GM18511 (cell line): ENCODE results near the gene OSGEP.
"Not testable (repeated sequence)": the region's sequence is repeated elsewhere in the genome, so short reads cannot be mapped to it uniquely, and the experiment has no call there.

ENCODE experiments used
- ATAC-seq: cut with Tn5 transposase; IDR thresholded peaks from one replicate; pipeline ENCODE4 v1.9.1; 2021; ENCODE audit warnings: mild to moderate bottlenecking, moderate library complexity; ENCODE audit not compliant: unreplicated experiment

OSGEP gene

DNA sequence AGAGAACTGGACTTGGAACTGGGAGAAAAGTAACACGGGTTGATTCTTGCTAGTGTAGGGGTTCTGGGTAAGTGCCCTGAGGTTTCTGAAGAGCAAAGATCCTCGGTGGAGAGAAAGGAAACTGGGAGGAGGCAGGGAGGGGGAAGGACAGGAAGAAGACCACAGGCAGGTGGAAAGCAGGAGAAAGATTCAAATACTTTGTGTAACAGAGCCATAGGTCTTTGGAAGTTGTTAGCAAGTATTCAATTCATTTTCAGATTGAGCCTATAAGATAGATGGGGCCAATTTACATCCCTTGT is 15.9 kb upstream of the OSGEP start:
- no peak for ATAC-seq

DNA sequence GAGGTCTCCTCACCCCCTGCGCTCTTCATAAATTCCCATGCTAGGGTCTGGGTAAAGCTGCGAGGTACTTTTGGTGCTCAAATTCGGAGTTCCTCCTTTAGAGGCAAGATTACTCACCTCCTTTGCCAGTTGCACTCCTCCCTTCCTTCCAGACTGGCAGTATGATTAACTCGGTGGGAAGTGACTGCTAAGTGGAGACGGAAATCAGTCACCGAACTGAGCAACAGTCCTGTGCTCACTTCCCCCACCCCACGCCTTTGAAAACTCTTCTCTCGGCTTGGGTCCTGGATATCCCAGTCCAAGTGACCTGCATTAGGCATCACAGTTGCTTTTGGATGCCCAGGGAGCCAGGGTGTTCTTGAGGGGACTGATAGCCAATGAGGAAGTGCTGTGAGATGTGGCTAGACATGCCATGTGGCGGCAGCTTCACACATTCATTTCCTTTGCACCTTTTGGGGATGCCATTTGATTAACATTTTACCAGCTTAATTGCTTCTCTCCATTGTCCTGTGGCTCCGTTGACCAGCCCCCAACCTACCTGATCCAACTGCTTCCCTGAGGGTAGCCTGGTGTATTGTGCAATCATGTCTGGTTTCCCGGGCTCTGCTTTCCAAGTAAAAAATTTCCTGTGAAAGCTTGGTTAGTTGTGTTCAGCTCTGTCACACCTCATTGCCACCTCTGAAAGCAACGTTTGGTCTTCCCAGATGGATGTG is 15.4 kb upstream of the OSGEP start:
- peak; percentile 38 for ATAC-seq

DNA sequence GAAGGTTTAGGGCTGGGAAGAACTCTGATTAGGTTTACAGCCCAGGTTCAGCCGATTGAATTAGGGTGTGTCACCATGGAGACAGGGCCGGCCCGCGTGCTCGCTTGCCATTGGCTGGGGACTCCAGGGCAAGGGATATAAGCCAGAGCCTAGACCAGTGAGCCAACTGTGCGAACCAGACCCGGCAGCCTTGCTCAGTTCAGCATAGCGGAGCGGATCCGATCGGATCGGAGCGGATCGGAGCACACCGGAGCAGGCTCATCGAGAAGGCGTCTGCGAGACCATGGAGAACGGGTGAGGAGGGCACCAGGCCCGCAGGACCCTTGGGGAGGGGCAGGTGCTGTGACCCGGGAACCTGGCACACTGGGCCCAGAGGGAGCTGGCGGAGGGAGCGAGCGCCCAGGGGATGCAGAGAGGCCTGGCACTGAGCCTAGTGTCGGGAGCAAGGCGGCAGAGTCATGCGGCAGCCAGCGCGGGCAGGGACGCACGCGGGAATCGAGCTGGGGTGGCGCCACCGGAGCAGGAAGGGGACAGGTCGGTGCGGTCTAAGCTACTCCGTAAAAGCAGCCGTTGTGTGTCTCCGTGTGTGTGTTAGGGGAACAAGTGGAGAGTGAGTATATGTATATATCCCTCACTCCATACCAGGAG is 14.8 kb upstream of the OSGEP start, which contains the start of gene PNP:
Gene PNP (plus strand): TSS at position 165 of the 648 bp plus-strand sequence. CDS start 119 bp downstream, at position 284.
- ATAC-seq: peak; percentile 97

DNA sequence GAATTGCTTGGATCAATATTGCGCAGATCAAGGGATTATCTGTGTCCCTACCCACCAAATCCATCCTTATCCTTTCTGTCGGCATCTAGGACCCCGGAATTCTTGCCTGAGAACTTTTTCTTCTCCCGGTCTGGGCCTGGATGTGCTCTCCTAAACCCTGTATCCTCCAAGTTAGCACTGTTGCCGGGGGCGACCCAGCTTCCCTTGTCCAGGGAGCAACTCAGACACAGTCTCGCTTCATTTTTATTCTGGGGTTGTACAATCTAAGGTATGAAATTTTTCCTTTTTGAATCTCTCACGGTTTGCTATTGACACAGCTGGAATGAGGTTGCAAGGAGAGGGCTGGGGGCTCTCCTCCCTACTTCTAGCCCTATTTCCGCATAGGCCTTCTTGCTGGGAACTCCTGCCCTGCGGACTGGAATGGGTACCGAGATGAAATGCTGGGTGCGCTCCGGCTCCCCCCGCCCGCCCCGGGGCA is 14.2 kb upstream of the OSGEP start:
- peak; percentile 10 for ATAC-seq

DNA sequence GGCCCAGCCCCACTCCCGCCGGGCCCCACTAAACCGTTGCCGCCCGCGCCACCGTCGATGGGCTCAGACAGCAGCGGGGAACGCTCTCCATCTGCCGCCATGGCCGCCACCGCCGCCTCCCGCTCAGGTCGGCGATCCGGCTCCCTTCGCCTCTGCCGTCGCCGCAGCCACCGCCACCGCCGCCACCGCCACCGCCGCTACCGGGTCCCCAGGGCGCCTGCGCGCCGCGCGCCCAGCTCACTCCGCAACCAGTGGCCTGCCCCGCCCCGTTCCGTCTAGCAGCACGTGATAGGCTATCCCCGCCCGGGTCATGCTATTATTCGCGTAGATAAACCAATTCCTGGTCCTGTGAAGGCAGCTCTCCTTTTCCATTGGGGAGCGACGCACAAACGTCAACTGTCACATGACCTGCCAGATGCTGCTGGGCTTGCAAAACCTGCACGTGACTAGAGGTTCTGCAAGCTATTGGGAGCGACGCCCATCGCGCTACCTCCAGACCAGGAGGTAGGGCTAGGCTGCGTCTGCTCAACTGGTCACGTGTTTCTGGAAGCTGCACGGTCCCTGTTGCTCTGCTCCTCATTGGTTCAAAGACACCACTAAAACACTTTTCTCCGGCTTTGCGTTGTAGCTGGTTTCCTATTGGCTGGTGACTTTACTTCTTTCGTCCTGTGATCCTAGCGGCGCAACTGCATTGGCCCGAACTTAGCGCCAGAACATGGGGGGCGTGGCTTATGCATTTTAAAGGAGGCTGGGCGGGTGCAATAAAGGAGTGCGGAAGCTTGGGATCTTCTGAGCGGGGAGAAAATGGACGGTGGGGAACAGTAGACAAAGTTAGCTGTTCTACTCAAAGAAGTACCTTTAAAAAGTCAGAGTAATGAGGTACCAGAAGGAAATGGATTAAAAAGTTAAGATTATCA is 6.9 kb upstream of the OSGEP start, which contains the start of gene PIP4P1:
Gene PIP4P1 (minus strand): TSS at position 210 of the 917 bp plus-strand sequence. CDS start 109 bp downstream, at position 101.
- peak; percentile 95 for ATAC-seq

DNA sequence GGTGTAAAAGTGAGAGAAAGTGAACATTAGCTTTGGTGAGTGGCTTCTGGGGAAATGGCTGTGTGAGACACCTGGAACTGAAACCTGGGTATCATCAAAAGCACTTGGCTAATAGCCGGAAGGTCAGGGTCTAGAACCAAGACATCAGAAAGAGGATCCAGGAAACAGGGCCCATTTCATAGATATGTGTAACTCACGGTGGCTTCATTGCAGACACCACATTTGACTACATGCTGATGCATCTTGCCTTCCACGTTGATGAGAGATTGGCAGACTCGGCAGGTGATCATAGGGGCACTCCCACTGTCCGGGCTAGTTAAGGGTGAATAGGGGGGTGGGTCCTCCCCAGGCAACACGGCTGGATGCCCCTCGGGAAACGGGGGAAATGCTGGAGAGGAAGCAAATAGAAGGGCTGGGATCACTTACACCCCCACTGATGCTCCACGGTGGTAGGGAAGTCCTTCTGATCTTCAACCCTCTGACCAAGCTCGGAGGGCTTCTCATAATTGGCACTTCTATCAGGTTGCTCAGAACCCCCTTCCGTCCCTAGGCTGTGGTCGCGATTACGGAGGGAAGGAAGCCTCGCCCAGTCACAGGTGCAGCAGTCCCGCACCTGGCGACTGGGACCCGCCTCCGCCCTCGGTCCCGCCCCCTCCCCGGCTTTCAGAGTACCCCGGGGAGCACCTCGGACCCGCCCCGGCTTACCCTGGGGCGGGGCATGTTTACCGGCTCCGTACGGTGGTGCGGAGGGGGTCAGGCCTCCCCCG is 6.0 kb upstream of the OSGEP start:
- peak; percentile 12 for ATAC-seq

DNA sequence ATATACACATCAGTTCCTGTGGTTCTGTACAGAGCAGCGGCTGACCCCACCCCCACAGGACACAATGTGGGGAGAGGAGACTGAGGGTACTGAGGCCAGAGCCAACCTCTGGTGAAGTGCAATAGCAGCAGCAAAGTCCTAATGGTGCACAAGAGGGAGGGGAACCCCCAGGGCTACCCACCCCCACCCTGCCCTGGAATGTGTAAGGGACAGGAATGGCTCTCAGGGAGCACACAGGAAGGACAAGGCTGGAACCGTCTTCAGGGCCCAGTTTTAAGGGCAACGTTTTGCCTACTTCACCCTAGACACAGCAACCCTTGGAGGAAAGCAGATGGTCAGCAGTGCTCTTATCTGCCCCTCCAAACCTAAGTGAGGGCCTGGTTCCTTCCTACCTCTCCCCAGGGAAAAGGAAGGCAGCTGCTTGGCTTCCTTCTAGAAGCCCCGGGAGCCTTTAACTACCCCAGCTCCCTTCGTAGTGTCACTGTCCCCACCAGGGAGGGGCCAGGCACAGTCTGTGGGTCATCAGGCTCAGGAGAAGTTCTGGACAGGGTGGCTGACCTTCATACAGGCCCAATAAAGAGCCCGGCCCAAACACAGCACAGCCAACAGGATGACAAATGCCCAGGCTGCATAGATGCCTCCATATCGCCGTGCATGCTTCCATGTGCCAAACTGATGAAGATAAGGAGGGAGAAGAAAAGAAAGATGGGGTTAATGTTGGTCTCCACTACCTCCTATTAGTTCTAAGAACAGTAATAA is 3.6 kb upstream of the OSGEP start:
- no peak for ATAC-seq

DNA sequence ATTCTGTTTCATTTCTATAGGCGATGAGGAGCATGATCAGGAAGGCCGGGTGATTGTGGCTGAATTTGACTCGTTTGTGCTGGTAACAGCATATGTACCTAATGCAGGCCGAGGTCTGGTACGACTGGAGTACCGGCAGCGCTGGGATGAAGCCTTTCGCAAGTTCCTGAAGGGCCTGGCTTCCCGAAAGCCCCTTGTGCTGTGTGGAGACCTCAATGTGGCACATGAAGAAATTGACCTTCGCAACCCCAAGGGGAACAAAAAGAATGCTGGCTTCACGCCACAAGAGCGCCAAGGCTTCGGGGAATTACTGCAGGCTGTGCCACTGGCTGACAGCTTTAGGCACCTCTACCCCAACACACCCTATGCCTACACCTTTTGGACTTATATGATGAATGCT is 2.4 kb upstream of the OSGEP start:
- ATAC-seq: no peak

DNA sequence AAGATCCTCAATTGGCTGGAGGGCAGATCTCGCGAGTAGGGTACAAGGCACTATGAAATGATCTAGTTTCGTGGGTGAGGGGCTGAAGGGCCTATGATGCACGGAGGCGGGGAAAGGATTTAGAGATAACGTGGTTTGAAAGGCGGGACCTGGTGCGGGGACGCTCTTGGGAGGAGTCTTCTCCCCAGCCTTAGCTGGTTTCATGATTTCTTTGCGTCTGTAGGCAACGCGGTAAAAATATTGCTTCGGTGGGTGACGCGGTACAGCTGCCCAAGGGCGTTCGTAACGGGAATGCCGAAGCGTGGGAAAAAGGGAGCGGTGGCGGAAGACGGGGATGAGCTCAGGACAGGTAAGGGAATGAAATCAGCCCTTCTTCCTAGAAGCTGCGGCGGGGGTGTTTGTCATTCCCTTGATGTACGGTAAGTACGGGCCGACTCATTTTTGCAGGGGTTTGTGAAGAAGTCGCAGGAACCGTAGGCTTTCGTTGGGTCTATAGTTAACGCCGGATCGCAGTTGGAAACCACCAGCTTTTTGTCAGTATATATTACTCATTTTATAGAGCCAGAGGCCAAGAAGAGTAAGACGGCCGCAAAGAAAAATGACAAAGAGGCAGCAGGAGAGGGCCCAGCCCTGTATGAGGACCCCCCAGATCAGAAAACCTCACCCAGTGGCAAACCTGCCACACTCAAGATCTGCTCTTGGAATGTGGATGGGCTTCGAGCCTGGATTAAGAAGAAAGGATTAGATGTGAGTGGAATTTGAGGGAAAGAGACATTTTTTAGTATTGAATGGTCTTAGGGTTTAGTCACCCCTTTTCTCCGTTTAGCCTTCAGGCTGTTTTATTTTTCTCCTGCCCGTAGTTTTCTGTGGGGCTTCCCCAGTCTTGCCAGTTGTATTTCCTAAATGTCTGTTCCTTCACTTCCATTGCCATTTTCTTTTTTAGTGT is 1.0 kb upstream of the OSGEP start:
- ATAC-seq: peak; percentile 58

DNA sequence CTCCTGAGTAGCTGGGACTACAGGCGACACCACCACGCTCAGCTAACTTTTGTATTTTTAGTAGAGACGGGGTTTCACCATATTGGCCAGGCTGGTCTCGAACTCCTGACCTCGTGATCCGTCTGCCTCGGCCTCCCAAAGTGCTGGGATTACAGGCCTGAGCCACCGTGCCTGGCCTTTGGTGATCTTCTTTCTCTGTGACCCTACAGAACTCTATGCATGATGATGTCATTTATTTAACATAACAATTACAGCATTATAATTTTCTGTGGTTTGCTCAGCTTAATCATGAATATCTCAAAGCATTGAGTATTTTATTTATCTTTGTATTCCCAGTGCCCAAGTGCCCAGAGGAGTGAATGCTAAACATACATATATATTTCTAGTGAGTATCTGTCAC is 1.8 kb downstream of the OSGEP start:
- ATAC-seq: not testable (repeated sequence)

DNA sequence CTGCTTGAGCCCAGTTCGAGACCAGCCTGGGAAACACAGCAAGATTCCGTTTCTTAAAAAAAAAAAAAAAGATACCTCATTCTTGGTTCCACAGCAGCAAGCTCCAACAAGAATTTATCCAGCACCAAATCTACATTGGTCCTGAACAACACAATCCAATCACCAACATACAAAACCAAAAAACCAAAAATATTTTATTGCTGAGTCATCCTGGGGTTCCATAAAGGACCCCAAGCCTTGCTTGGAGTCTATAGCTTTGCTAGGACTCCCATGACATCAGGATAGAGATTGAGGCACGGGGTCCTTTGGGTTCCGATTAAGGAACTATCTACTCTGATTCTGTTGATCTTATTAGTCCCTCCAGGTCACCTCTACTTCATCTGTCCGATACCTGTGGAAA is 7.7 kb downstream of the OSGEP start:
- ATAC-seq: no peak

DNA sequence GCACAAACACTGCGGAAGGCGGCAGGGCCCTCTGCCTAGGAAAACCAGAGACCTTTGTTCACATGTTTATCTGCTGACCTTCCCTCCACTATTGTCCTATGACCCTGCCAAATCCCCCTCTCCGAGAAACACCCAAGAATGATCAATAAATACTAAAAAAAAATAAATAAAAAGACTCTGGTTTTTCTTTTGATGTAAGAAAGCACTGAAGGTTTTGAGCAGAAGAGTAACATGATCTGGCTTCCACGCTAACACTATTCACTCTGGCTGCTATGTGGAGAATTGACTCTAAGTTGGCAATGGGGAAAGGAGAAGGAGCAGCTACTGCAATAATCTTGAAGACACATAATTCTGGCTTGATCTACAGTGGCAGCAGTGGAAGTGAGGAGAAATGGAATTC is 11.0 kb downstream of the OSGEP start:
- ATAC-seq: not testable (repeated sequence)

DNA sequence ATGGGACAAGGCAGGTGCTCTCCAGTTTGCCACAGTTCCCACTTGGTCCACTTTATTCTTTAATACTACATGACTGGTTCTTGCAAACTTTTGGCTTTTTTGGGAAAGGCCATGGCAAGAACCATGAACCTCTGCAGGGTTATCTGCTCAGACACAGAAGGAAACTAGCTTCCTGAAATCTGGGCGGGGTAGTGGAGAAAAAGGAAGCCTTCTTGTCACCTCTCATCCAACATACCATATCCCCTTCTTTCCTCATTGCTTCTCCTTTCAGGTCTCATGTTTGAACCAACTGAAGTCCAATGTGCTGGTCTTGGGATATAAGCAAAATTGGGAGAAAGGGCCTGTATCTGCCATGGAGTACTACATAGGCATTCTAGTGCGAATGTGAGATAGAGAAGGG is 13.2 kb downstream of the OSGEP start:
- no peak for ATAC-seq

DNA sequence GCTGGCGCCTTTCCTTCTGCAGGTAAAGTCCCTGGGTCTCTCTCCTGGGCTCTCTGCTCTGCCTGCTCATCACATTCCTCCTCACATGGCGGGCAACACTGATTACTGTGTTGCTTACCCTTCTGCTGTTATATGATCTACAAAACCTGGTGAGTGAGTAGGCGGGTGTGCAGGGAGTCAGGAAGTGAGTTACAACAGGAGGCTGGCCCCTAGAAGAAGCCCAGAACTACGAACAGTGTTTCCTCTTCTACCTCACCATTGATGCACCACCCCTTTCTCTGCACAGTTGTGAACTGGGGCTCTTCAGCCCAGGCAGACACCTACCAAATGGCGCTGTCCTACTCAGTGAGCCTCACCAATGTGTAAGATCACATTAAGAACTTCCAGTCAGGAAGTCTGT is 13.7 kb downstream of the OSGEP start:
- ATAC-seq: peak; percentile 87

DNA sequence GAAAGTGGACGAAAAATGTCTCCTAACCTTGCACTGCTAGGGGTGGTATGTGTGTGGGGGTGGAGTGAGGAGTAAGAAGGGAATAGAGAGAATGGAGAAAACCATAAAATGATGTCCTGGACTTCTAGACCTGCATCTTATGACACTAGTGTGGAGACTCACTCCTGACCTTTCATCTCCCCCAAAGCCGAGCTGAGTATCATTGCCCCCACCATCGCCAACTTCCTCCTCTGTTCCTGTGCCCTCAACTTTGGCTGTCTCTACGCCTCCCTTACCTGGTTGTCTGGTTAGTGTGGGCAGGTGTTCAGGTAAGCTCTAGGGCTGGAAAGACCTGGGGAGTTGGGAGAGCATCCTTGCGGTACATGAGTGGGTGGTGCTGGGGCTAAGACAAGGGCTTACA is 14.1 kb downstream of the OSGEP start:
- ATAC-seq: peak; percentile 11

DNA sequence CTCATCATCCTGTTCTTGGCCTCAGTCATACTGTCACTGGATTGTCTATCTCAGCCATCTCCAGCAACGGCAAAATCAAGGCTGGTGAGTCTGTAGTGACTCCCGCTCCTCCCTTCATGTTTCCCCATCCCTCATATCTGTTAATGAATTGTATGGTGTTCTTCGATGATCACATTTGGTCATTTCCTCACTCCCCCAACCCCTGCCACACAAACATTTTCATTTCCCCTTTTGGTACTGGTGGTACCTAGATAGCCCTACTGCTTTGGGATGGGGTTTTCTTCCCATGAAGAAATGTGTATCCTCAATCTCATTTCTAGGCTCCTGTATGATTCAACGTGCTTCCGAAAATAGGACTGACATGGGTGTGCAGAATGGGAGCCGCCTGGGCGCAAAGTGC is 15.9 kb downstream of the OSGEP start:
- peak; percentile 52 for ATAC-seq

DNA sequence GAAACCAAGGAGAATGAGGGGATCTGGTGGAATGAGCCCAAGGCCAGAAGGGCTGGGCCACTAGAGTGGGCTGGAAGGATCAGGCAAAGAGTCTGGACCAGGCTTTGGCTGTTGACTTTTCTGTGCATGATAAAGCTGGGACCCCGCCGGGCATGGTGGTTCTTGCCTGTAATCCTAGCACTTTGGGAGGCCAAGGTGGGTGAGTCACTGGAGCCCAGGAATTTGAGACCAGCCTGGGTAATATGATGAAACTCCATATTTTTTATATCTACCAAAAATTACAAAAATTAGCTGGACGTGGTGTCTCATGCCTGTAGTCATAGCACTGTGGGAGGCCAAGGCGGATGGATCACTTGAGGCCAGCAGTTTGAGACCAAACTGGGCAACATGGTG is 18.3 kb downstream of the OSGEP start:
- ATAC-seq: no peak

DNA sequence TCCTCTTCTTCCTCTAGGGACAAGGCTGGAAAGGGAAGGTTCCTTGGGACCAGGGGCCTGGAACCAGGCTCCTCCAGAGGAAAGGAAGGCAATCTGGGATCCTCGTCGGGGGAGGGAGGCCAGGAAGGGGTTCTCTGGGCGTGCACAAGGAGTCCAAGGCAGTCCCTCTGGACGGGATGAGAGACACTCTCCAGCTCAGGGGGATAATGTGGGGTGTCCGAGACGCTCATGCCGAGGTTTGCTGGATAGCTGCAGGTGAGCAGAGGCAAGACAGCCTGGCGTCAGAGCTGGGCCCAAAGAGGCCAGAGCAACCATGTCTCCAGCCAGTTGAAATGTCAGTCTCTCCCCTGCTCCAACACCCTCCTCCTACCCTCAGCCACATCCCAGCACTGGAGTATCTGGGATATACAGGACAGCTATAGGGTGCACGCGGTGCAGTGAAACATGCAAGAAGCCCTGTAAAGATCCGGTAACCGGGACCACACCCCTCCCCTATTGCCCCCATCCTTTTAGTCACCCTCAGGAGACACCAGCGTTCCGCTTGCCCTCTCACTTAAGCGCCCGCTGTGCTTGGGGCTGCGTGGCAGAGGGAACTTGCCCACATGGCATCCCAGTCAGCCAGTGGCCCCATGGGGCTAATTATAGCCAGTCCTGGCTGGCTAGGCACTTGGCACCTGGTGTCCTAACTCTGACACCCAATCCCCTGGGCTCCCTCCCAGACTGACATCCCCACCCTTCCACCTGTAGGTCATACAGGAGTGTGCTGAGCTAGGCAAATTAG is 18.8 kb downstream of the OSGEP start, which contains the start of gene KLHL33:
Gene KLHL33 (minus strand): TSS at position 585 of the 781 bp plus-strand sequence. CDS start 355 bp downstream, at position 230.
- no peak for ATAC-seq
